CD8-positive, alpha-beta memory T cell (primary cell): Measurements from ENCODE around the gene GNG4. TPM values are rescaled to one million over a fixed set of nuclear protein-coding genes. Genes with fewer than 3 reads are reported as not detected.

ENCODE experiments used
- CTCF ChIA-PET: fragments of 350-600 bp; sonication (Branson Sonifier 250); formaldehyde crosslinking; loops from one replicate; lab custom pipeline; 2021; ENCODE audit warnings: antibody characterized with exemption; lab: Charles Lee
- POLR2A ChIA-PET: fragments of 350-600 bp; sonication (Branson Sonifier 250); formaldehyde crosslinking; loops from one replicate; lab custom pipeline; 2021; ENCODE audit warnings: antibody characterized with exemption; lab: Charles Lee
- DNase-seq, 5 donors: peaks; one replicate each; pipeline versions ENCODE4 v3.0.0 to v3.0.0-alpha.2; 2020 to 2022; ENCODE audit warnings: mixed read lengths in 1 of 5
- H3K27ac ChIP-seq: one replicate; pipeline ENCODE4 v1.7.0; 2013; ENCODE audit warnings: low read depth, mild to moderate bottlenecking, low read length, moderate library complexity
- H3K27me3 ChIP-seq: 2 replicates; pipeline ENCODE4 v1.7.0; 2013; ENCODE audit warnings: low read length, mild to moderate bottlenecking; ENCODE audit not compliant: insufficient read depth, poor library complexity, severe bottlenecking
- H3K36me3 ChIP-seq: 2 replicates; pipeline ENCODE4 v1.7.0; 2013; ENCODE audit warnings: mild to moderate bottlenecking, low read length, moderate library complexity; ENCODE audit not compliant: insufficient read depth
- H3K4me1 ChIP-seq: 2 replicates; pipeline ENCODE4 v1.7.0; 2013; ENCODE audit warnings: mild to moderate bottlenecking, low read length, moderate library complexity; ENCODE audit not compliant: insufficient read depth
- H3K4me3 ChIP-seq: 2 replicates; pipeline ENCODE4 v1.7.0; 2013; ENCODE audit warnings: mild to moderate bottlenecking, low read length
- H3K9me3 ChIP-seq: 2 replicates; pipeline ENCODE4 v1.7.0; 2013; ENCODE audit warnings: mild to moderate bottlenecking, low read length
- H3K27ac Mint-ChIP-seq, 8 donors: one replicate each; pipeline ENCODE4 v1.8.0; 2020 to 2021; ENCODE audit warnings: mixed read lengths in 8 of 8, mild to moderate bottlenecking in 6 of 8, inconsistent platforms in 3 of 8, moderate library complexity in 3 of 8
- H3K27me3 Mint-ChIP-seq, 2 donors: one replicate each; pipeline ENCODE4 v1.8.0; 2020 to 2021; ENCODE audit warnings: mixed read lengths in 2 of 2, mild to moderate bottlenecking in 1 of 2, moderate library complexity in 1 of 2
- H3K36me3 Mint-ChIP-seq, 3 donors: one replicate each; pipeline ENCODE4 v1.8.0; 2020 to 2021; ENCODE audit warnings: mixed read lengths in 3 of 3, inconsistent platforms in 1 of 3, mild to moderate bottlenecking in 1 of 3
- H3K4me1 Mint-ChIP-seq, 3 donors: one replicate each; pipeline ENCODE4 v1.8.0; 2020 to 2021; ENCODE audit warnings: mixed read lengths in 3 of 3, inconsistent platforms in 1 of 3, mild to moderate bottlenecking in 1 of 3
- H3K4me3 Mint-ChIP-seq, 7 donors: one replicate each; pipeline ENCODE4 v1.8.0; 2020 to 2021; ENCODE audit warnings: mixed read lengths in 7 of 7, mild to moderate bottlenecking in 6 of 7, moderate library complexity in 4 of 7, inconsistent platforms in 2 of 7
- H3K9me3 Mint-ChIP-seq, 5 donors: one replicate each; pipeline ENCODE4 v1.8.0; 2020 to 2022; ENCODE audit warnings: mixed read lengths in 5 of 5, mild to moderate bottlenecking in 3 of 5, moderate library complexity in 2 of 5, inconsistent platforms in 1 of 5
- polyA plus RNA-seq: library from polyadenylated mRNA; unstranded; fragments of 300-500 nt; fragmentation: Illumina TruSeq; gene quantifications from one replicate; pipeline ENCODE4 v1.2.3, GENCODE V29; 2021
- total RNA-seq, 2 experiments: library from RNA; stranded (reverse); gene quantifications; one replicate each; pipeline ENCODE4 v1.2.3, GENCODE V29; 2021

Gene GNG4
- total and polyA plus RNA-seq, 3 experiments from 2014 or later: 5.2 to 5.6 TPM; not detected in 1

DNA sequence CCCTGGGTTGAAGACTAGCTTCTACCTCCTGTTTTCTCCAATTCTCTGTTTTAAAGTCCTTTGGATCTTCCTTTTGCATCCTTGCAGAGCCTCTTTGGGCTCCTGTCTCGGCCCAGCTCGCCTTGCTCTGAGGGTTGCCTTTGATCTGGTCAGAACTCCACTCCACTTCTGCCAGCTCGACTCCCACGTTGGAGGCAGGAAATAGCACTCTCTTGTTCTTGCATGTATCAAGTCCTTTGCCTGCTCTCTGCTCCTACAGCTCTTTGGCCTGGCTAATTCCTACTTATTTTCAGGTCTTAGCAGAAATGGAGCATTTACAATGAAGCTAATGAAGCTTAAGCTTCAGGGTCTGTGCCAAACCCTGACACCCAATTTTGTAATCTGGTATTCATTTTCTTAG lies 124.3 kb downstream of the GNG4 start:
- no peak overlapping the region for H3K4me3 Mint-ChIP-seq
- Histone ChIP-seq H3K36me3 (no peaks in the 10 kb centered on the region), H3K9me3 (no peaks in the 10 kb centered on the region), H3K4me1 (no peaks in the 10 kb centered on the region), H3K4me3 (no peak overlapping the region), H3K27ac (no peak overlapping the region), H3K27me3 (no peaks in the 10 kb centered on the region)
- H3K27me3 Mint-ChIP-seq: peaks cover 0 to 2% of the 10 kb centered on the region in 2 donors
- CTCF ChIA-PET: interaction anchor here (1.5 kb wide), 1 partner anchor 11 kb away, joined by 3 read pairs; no protein-coding TSS in a partner anchor
- H3K9me3 Mint-ChIP-seq: no peaks in the 10 kb centered on the region
- no peaks in the 10 kb centered on the region for H3K36me3 Mint-ChIP-seq
- POLR2A ChIA-PET: no interaction called here
- no peak for DNase-seq
- no peak overlapping the region for H3K27ac Mint-ChIP-seq
- no peaks in the 10 kb centered on the region for H3K4me1 Mint-ChIP-seq

DNA sequence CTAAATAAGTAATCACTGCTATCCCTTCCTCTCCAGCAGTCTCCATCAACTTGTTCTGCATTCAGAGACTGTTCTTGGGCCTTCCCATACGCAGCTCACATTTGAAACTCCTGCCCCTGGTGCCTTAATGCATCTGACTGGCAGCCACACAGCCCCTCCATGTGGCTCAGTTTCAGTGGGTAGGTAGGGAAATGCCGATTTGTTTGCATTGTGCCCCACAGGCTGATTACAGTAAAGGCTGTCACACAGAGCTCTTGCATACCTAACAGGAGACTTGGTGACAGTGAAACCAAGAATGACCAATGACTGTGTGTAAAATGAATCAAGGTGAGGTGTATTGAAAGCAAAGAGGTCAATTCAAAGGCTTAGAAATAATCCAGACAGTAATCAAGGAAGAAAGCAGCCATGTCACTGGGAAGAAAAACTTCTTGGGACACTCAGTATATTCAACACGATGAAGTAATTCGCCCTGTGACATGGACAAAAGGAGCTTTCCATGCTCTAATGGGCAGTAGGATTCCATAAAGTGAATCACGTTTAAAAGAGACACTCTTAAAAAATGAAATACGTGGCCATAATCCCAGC lies 132.6 kb downstream of the GNG4 start:
- peaks cover 5 to 12% of the 10 kb centered on the region in 2 donors for H3K27me3 Mint-ChIP-seq
- H3K4me3 Mint-ChIP-seq: no peak overlapping the region
- H3K27ac ChIP-seq: no peak overlapping the region
- CTCF ChIA-PET: no interaction called here
- no peak for DNase-seq
- POLR2A ChIA-PET: no interaction called here
- H3K4me3 ChIP-seq: no peak overlapping the region
- no peaks in the 10 kb centered on the region for H3K4me1 Mint-ChIP-seq
- H3K9me3 ChIP-seq: no peaks in the 10 kb centered on the region
- H3K27me3 ChIP-seq: no peaks in the 10 kb centered on the region
- no peaks in the 10 kb centered on the region for H3K36me3 Mint-ChIP-seq
- H3K9me3 Mint-ChIP-seq: no peaks in the 10 kb centered on the region
- no peaks in the 10 kb centered on the region for H3K36me3 ChIP-seq
- no peak overlapping the region for H3K27ac Mint-ChIP-seq
- H3K4me1 ChIP-seq: no peaks in the 10 kb centered on the region

- H3K4me1 ChIP-seq: no peaks in the 10 kb centered on the region
- ChIA-PET POLR2A (no interaction called here), CTCF (interaction anchor here (1.1 kb wide), 1 partner anchor 23 kb away, joined by 3 read pairs; no protein-coding TSS in a partner anchor)
- H3K4me3 Mint-ChIP-seq: no peak overlapping the region
- no peaks in the 10 kb centered on the region for H3K27me3 ChIP-seq
- peaks cover 5 to 13% of the 10 kb centered on the region in 2 donors for H3K27me3 Mint-ChIP-seq
- DNase-seq: no peak
- H3K4me3 ChIP-seq: no peak overlapping the region
- no peak overlapping the region for H3K27ac Mint-ChIP-seq
- no peaks in the 10 kb centered on the region for H3K9me3 ChIP-seq
- H3K27ac ChIP-seq: no peak overlapping the region
- H3K36me3 ChIP-seq: no peaks in the 10 kb centered on the region
- no peaks in the 10 kb centered on the region for H3K36me3 Mint-ChIP-seq
- H3K4me1 Mint-ChIP-seq: no peaks in the 10 kb centered on the region
- H3K9me3 Mint-ChIP-seq: no peaks in the 10 kb centered on the region
Observed at GRCh38 chr1:235515844-235516512, 133.6 kb downstream of the GNG4 start.

GRCh38 chr1:235513495-235514366 lies 135.9 kb downstream of the GNG4 start:
- H3K27me3 ChIP-seq: no peaks in the 10 kb centered on the region

GRCh38 chr1:235511470-235512240 lies 137.9 kb downstream of the GNG4 start:
- Mint-ChIP-seq H3K27me3 (peaks cover 9 to 11% of the 10 kb centered on the region in 2 donors), H3K4me3 (peak overlapping the region in 1 of 7 donors; percentile 3), H3K4me1 (no peaks in the 10 kb centered on the region), H3K27ac (peak overlapping the region in 1 of 8 donors; percentile 38), H3K9me3 (no peaks in the 10 kb centered on the region), H3K36me3 (no peaks in the 10 kb centered on the region)
- no peaks in the 10 kb centered on the region for H3K9me3 ChIP-seq
- H3K36me3 ChIP-seq: no peaks in the 10 kb centered on the region
- POLR2A ChIA-PET: no interaction called here
- H3K27me3 ChIP-seq: no peaks in the 10 kb centered on the region
- no peak overlapping the region for H3K4me3 ChIP-seq
- DNase-seq: no peak
- CTCF ChIA-PET: interaction anchor here (1.4 kb wide), 1 partner anchor 12 kb away, joined by 4 read pairs; no protein-coding TSS in a partner anchor
- H3K27ac ChIP-seq: no peak overlapping the region
- H3K4me1 ChIP-seq: no peaks in the 10 kb centered on the region

More at GRCh38 chr1:235513495-235514366, 135.9 kb downstream of the GNG4 start:
- DNase-seq: peak in 4 of 5 donors; percentile 19 to 53 (median 48)
- CTCF ChIA-PET: interaction anchor here (0.6 to 1.7 kb wide), 13 partner anchors 9 to 458 kb away, joined by 3 to 13 read pairs (median 4); partner anchors contain the start of gene B3GALNT2
- Mint-ChIP-seq H3K27me3 (peaks cover 9 to 11% of the 10 kb centered on the region in 2 donors), H3K9me3 (no peaks in the 10 kb centered on the region), H3K36me3 (no peaks in the 10 kb centered on the region), H3K4me3 (no peak overlapping the region), H3K4me1 (no peaks in the 10 kb centered on the region), H3K27ac (no peak overlapping the region)
- no peaks in the 10 kb centered on the region for H3K36me3 ChIP-seq
- no peak overlapping the region for H3K27ac ChIP-seq
- H3K9me3 ChIP-seq: no peaks in the 10 kb centered on the region
- POLR2A ChIA-PET: no interaction called here
- no peaks in the 10 kb centered on the region for H3K4me1 ChIP-seq
- H3K4me3 ChIP-seq: no peak overlapping the region

- Mint-ChIP-seq H3K36me3 (no peaks in the 10 kb centered on the region), H3K4me1 (peaks cover 2 to 7% (median 6%) of the 10 kb centered on the region in 3 donors), H3K9me3 (no peaks in the 10 kb centered on the region), H3K27me3 (peaks cover 9 to 11% of the 10 kb centered on the region in 2 donors), H3K27ac (no peak overlapping the region), H3K4me3 (no peak overlapping the region)
- H3K36me3 ChIP-seq: no peaks in the 10 kb centered on the region
- CTCF ChIA-PET: interaction anchor here (1.4 kb wide), 1 partner anchor 13 kb away, joined by 4 read pairs; no protein-coding TSS in a partner anchor
- no peaks in the 10 kb centered on the region for H3K4me1 ChIP-seq
- POLR2A ChIA-PET: no interaction called here
- no peaks in the 10 kb centered on the region for H3K9me3 ChIP-seq
- H3K4me3 ChIP-seq: no peak overlapping the region
- no peaks in the 10 kb centered on the region for H3K27me3 ChIP-seq
- no peak for DNase-seq
- H3K27ac ChIP-seq: no peak overlapping the region
Observed at GRCh38 chr1:235510823-235511222, 138.8 kb downstream of the GNG4 start.

DNA sequence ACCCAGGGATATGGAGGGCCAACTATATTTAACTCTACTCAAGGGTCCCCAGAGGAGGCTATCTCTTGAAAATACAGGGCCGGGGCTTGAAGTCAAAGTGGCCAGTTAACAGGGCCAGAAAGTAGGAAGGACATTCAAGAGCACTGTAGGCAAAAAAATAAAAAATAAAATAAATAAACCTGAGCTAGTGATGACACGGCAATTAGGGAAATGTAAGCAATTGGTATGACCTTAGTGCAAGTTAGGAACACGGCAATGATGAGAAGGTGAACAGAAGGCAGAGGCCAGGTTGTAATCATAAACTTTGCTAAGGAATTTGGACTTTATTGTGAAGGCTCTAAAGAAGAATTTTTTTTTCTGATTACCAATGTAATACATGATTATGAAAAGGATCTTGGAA lies 142.0 kb downstream of the GNG4 start:
- Histone ChIP-seq H3K27me3 (no peaks in the 10 kb centered on the region), H3K4me3 (no peak overlapping the region), H3K27ac (no peak overlapping the region), H3K36me3 (no peaks in the 10 kb centered on the region), H3K9me3 (no peaks in the 10 kb centered on the region), H3K4me1 (no peaks in the 10 kb centered on the region)
- no peaks in the 10 kb centered on the region for H3K9me3 Mint-ChIP-seq
- H3K4me3 Mint-ChIP-seq: peak overlapping the region in 1 of 7 donors; percentile 49
- no peak overlapping the region for H3K27ac Mint-ChIP-seq
- peaks cover 10 to 23% (median 20%) of the 10 kb centered on the region in 3 donors for H3K4me1 Mint-ChIP-seq
- CTCF ChIA-PET: no interaction called here
- peaks cover 4 to 14% of the 10 kb centered on the region in 2 donors for H3K27me3 Mint-ChIP-seq
- POLR2A ChIA-PET: no interaction called here
- H3K36me3 Mint-ChIP-seq: peaks cover 0 to 12% (median 0%) of the 10 kb centered on the region in 3 donors
- DNase-seq: no peak
